GM13977 (cell line): Measurements from ENCODE around the gene KLF11.
A peak's percentile ranks its signal among the peaks of the same experiment; 100 is the strongest.

ENCODE experiments used
- DNase-seq: peaks from one replicate; pipeline ENCODE4 v3.0.0; 2012; ENCODE audit warnings: low spot score
- in situ Hi-C: fragments of 300-500 bp; cut with MboI; formaldehyde crosslinking; loops from one replicate; pipeline ENCODE4 v1.12.0; 2022; ENCODE audit warnings: low sequenced_read_pairs, low pct_unique_long_range_greater_than_20kb, mixed read lengths, inconsistent platforms; ENCODE audit not compliant: unreplicated experiment
- TF ChIP-seq, protein P1 (sequence below): IDR thresholded peaks from 2 replicates; pipeline ENCODE4 v1.5.1; 2012; ENCODE audit warnings: mild to moderate bottlenecking, control low read depth; ENCODE audit not compliant: insufficient read depth; ENCODE audit errors: extremely low read depth, missing control alignments

The KLF11 gene

DNA sequence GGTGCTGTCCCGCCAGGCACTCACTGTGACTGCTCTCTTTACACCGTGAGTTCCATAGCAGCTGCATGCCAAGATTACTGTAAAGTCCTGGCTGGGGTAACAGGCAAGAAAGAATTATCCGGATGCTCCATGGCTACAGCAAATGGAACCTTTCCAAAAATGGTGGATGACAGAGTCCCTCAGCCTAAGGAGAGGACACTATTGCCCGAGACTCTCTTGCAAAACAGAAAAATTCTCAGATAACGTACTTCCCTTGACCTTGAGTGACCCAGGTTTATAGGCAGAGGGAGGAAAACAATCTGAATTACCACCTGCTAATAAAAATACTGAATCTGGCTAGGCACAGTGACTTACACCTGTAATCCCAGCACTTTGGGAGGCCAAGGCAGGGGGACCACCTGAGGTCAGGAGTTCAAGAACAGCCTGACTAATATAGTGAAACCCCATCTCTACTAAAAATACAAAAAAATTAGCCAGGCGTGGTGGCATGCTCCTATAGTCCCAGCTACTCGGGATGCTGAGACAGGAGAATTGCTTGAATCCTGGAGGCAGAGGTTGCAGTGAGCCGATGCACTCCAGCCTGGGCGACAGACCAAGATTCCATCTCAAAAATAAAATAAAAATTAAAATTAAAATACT, 32.3 kb downstream of the KLF11 start:
- no peak for DNase-seq
- in situ Hi-C loops: no loop called here
- TF ChIP-seq, protein P1, sequence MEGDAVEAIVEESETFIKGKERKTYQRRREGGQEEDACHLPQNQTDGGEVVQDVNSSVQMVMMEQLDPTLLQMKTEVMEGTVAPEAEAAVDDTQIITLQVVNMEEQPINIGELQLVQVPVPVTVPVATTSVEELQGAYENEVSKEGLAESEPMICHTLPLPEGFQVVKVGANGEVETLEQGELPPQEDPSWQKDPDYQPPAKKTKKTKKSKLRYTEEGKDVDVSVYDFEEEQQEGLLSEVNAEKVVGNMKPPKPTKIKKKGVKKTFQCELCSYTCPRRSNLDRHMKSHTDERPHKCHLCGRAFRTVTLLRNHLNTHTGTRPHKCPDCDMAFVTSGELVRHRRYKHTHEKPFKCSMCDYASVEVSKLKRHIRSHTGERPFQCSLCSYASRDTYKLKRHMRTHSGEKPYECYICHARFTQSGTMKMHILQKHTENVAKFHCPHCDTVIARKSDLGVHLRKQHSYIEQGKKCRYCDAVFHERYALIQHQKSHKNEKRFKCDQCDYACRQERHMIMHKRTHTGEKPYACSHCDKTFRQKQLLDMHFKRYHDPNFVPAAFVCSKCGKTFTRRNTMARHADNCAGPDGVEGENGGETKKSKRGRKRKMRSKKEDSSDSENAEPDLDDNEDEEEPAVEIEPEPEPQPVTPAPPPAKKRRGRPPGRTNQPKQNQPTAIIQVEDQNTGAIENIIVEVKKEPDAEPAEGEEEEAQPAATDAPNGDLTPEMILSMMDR: no peak

DNA sequence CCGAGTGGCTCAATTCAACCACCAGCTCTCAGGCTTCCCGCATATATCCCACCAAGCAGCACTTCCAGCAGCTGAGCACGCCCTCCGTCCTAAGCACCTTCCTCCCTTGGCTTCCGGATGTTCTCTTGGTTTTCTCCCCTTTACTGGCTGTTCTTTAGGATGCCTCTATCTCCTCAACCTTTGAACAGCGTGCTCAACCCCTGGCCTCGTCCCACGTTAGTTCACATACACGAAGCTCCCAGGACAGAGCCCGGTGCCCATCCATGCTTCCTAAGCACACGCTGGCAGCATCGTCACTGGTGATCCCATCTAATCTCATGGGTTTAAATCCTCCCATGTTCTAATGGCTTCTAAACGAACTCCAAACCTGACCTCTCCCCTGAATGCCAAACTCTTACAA, 33.2 kb downstream of the KLF11 start:
- TF ChIP-seq, protein P1: no peak
- in situ Hi-C loops: no loop called here

DNA sequence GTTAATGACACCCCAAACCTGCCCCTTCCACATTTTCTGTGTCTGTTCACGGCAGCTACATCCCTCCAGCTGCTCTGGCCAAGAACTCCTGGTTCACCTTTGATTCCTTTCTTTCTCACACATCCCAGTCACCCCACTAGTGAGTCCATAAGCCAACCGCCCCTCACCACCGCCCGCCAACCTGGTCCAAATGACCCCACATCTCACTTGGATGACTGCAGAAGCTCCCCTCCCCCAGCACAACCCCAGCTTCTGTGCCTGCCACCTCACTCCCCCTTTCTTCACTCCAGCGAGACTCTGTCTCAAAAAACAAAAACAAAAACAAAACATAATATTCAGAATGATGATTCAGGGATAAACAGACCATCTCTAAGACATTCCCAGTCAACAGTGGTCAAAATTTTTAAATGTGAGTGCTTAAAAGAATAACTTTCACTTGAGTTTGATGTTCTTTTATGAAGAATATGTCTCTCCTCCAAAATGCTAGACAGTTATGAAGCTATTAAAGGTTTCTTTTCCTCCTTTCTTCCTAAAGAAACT, 33.7 kb downstream of the KLF11 start:
- in situ Hi-C loops: no loop called here
- TF ChIP-seq, protein P1: no peak
- DNase-seq: no peak

More for the DNA sequence above, 33.2 kb downstream of the KLF11 start:
- no peak for DNase-seq

DNA sequence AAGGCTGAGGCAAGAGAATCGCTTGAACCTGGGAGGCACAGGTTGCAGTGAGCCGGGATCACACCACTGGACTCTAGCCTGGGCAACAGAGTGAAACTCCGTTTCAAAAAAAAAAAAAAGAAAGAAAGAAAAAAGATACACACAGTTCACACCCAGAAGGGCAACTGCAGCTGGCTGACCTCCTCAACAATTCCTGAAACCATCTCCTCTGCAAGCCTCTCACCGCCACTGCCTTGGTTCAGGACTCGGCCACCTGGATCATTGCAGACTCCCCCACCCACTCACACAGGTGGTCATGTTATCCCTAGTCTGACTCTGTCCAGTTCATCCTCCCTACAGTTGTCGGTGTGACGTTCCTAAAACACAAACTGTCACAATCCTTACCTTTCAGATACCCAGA, 34.7 kb downstream of the KLF11 start:
- DNase-seq: no peak
- TF ChIP-seq, protein P1: no peak
- in situ Hi-C loops: no loop called here

DNA sequence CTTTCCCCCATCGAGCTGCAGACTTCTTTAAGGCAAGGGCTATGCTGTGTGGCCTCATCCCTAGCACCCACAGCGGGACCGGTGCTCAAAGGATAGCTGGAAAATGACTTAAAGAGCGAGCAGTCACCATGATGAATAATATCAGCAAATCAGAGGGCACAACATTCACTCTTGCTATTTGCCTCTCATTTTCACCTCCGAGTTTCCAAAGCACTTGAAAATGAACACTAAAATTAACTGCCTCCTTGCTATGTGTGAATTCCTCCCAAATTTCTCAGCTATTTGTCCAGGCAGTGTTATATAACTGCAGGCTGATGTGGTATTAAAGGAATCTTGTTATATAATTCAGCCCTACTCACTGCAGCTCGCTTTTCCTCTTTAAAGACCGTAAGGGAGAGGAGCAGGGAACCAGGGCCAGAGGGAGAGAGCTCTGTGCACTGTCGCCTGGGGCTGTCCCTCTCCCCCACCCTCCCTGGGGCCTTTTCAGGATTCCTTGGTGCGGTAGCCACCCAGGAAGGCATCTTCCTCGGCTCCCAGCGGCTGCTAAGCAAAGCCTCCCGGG, 35.4 kb downstream of the KLF11 start:
- DNase-seq: no peak
- in situ Hi-C loops: no loop called here
- TF ChIP-seq, protein P1: no peak

DNA sequence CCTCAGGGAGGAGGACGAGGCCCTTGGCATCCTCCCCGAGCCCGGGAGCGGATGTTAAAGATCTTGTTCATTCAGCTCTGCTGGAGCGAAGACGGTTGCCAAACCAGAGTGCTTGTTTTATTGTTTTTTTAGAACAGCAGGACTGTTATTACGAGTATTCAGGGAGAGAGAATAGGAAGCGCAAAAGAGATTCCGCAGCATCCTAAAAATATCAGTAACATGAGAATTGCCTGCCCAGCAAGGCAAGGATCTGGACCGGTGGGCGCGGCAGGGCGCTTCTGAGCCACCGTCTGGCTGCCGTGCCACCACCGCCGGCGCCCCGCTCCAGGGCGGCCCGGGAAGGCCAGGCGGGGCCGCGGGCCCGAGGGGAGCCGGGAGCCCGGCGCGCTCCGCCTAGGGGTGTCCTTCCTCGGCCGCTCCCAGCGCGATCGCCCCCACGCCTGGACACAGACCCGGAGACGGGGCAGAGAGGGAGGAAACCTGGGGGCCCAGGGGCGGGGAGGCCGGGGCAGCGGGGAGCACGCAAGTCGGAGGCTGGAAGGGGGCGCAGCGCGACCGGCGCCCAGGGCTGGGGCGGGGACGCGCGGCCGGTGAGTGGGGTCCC, 36.0 kb downstream of the KLF11 start:
- TF ChIP-seq, protein P1: no peak
- peak; percentile 59 for DNase-seq
- in situ Hi-C loops: no loop called here
